CD8-positive, alpha-beta memory T cell (primary cell): ENCODE measurements around the gene NPBWR2. TPM values are rescaled to one million over a fixed set of nuclear protein-coding genes. Genes with fewer than 3 reads are reported as not detected.

ENCODE experiments used
- CTCF ChIA-PET: fragments of 350-600 bp; sonication (Branson Sonifier 250); formaldehyde crosslinking; loops from one replicate; lab custom pipeline; 2021; ENCODE audit warnings: antibody characterized with exemption; lab: Charles Lee
- POLR2A ChIA-PET: fragments of 350-600 bp; sonication (Branson Sonifier 250); formaldehyde crosslinking; loops from one replicate; lab custom pipeline; 2021; ENCODE audit warnings: antibody characterized with exemption; lab: Charles Lee
- DNase-seq, 5 donors: peaks; one replicate each; pipeline versions ENCODE4 v3.0.0 to v3.0.0-alpha.2; 2020 to 2022; ENCODE audit warnings: mixed read lengths in 1 of 5
- H3K27ac ChIP-seq: one replicate; pipeline ENCODE4 v1.7.0; 2013; ENCODE audit warnings: low read depth, mild to moderate bottlenecking, low read length, moderate library complexity
- H3K27me3 ChIP-seq: 2 replicates; pipeline ENCODE4 v1.7.0; 2013; ENCODE audit warnings: low read length, mild to moderate bottlenecking; ENCODE audit not compliant: insufficient read depth, poor library complexity, severe bottlenecking
- H3K36me3 ChIP-seq: 2 replicates; pipeline ENCODE4 v1.7.0; 2013; ENCODE audit warnings: mild to moderate bottlenecking, low read length, moderate library complexity; ENCODE audit not compliant: insufficient read depth
- H3K4me1 ChIP-seq: 2 replicates; pipeline ENCODE4 v1.7.0; 2013; ENCODE audit warnings: mild to moderate bottlenecking, low read length, moderate library complexity; ENCODE audit not compliant: insufficient read depth
- H3K4me3 ChIP-seq: 2 replicates; pipeline ENCODE4 v1.7.0; 2013; ENCODE audit warnings: mild to moderate bottlenecking, low read length
- H3K9me3 ChIP-seq: 2 replicates; pipeline ENCODE4 v1.7.0; 2013; ENCODE audit warnings: mild to moderate bottlenecking, low read length
- H3K27ac Mint-ChIP-seq, 8 donors: one replicate each; pipeline ENCODE4 v1.8.0; 2020 to 2021; ENCODE audit warnings: mixed read lengths in 8 of 8, mild to moderate bottlenecking in 6 of 8, inconsistent platforms in 3 of 8, moderate library complexity in 3 of 8
- H3K27me3 Mint-ChIP-seq, 2 donors: one replicate each; pipeline ENCODE4 v1.8.0; 2020 to 2021; ENCODE audit warnings: mixed read lengths in 2 of 2, mild to moderate bottlenecking in 1 of 2, moderate library complexity in 1 of 2
- H3K36me3 Mint-ChIP-seq, 3 donors: one replicate each; pipeline ENCODE4 v1.8.0; 2020 to 2021; ENCODE audit warnings: mixed read lengths in 3 of 3, inconsistent platforms in 1 of 3, mild to moderate bottlenecking in 1 of 3
- H3K4me1 Mint-ChIP-seq, 3 donors: one replicate each; pipeline ENCODE4 v1.8.0; 2020 to 2021; ENCODE audit warnings: mixed read lengths in 3 of 3, inconsistent platforms in 1 of 3, mild to moderate bottlenecking in 1 of 3
- H3K4me3 Mint-ChIP-seq, 7 donors: one replicate each; pipeline ENCODE4 v1.8.0; 2020 to 2021; ENCODE audit warnings: mixed read lengths in 7 of 7, mild to moderate bottlenecking in 6 of 7, moderate library complexity in 4 of 7, inconsistent platforms in 2 of 7
- H3K9me3 Mint-ChIP-seq, 5 donors: one replicate each; pipeline ENCODE4 v1.8.0; 2020 to 2022; ENCODE audit warnings: mixed read lengths in 5 of 5, mild to moderate bottlenecking in 3 of 5, moderate library complexity in 2 of 5, inconsistent platforms in 1 of 5
- polyA plus RNA-seq: library from polyadenylated mRNA; unstranded; fragments of 300-500 nt; fragmentation: Illumina TruSeq; gene quantifications from one replicate; pipeline ENCODE4 v1.2.3, GENCODE V29; 2021
- total RNA-seq, 2 experiments: library from RNA; stranded (reverse); gene quantifications; one replicate each; pipeline ENCODE4 v1.2.3, GENCODE V29; 2021

The NPBWR2 gene
- total and polyA plus RNA-seq, 3 experiments from 2014 or later: not detected

DNA sequence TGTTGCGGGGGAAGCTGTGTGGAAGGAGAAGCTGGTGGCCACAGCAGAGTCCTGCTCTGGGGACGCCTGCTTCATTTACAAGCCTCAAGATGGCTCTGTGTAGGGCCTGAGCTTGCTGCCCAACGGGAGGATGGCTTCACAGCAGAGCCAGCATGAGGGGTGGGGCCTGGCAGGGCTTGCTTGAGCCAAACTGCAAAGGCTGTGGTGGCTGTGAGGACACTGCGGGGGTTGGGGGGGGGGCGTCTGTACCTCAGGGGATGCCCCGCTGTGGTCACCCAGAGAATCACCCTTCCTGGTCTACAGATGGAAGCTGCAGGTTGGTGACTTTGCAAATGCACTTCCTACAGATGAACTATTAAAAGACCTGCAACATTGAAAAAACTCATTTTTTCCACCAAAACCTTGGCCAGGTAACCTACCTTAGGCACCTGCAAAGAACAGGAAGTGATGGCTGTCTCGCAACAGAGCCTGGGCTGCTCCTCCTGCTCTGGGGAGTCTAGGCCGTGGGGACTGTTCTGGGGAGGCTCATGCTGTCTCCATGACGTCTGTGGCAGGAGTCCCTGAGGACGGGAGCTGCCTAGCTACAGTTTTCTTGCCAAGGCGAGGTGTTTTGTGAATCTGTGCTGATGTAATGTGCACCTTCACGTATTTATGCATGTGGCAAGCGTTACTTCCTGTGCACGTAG is 7.3 kb downstream of the NPBWR2 start:
- H3K36me3 Mint-ChIP-seq: peaks cover 0 to 2% (median 0%) of the 10 kb centered on the region in 3 donors
- Histone ChIP-seq H3K36me3 (no peaks in the 10 kb centered on the region), H3K4me1 (peaks cover 6% of the 10 kb centered on the region), H3K27ac (no peak overlapping the region), H3K27me3 (peaks cover 7% of the 10 kb centered on the region), H3K4me3 (no peak overlapping the region), H3K9me3 (no peaks in the 10 kb centered on the region)
- POLR2A ChIA-PET: no interaction called here
- H3K4me3 Mint-ChIP-seq: peak overlapping the region in 3 of 7 donors; percentile 28 to 71 (median 43)
- H3K9me3 Mint-ChIP-seq: no peaks in the 10 kb centered on the region
- peaks cover 0 to 27% (median 11%) of the 10 kb centered on the region in 3 donors for H3K4me1 Mint-ChIP-seq
- peak overlapping the region in 5 of 8 donors; percentile 26 to 81 (median 60) for H3K27ac Mint-ChIP-seq
- DNase-seq: peak in 3 of 5 donors; percentile 42 to 63 (median 54)
- CTCF ChIA-PET: interaction anchor here (1.1 to 2.0 kb wide), 3 partner anchors 16 to 62 kb away, joined by 4 to 8 read pairs (median 5); partner anchors contain the start of gene LKAAEAR1
- H3K27me3 Mint-ChIP-seq: peaks cover 8 to 21% of the 10 kb centered on the region in 2 donors

GRCh38 chr20:64099086-64099786 is 8.1 kb downstream of the NPBWR2 start:
- CTCF ChIA-PET: interaction anchor here (1.1 to 2.0 kb wide), 3 partner anchors 15 to 61 kb away, joined by 4 to 8 read pairs (median 5); partner anchors contain the start of gene LKAAEAR1
- POLR2A ChIA-PET: no interaction called here
- DNase-seq: no peak

DNA sequence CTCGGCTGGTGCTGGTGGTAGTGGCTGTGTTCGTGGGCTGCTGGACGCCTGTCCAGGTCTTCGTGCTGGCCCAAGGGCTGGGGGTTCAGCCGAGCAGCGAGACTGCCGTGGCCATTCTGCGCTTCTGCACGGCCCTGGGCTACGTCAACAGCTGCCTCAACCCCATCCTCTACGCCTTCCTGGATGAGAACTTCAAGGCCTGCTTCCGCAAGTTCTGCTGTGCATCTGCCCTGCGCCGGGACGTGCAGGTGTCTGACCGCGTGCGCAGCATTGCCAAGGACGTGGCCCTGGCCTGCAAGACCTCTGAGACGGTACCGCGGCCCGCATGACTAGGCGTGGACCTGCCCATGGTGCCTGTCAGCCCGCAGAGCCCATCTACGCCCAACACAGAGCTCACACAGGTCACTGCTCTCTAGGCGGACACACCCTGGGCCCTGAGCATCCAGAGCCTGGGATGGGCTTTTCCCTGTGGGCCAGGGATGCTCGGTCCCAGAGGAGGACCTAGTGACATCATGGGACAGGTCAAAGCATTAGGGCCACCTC is 8.8 kb downstream of the NPBWR2 start:
- H3K27me3 Mint-ChIP-seq: peaks cover 7 to 16% of the 10 kb centered on the region in 2 donors
- H3K4me3 Mint-ChIP-seq: no peak overlapping the region
- peaks cover 0 to 27% (median 11%) of the 10 kb centered on the region in 3 donors for H3K4me1 Mint-ChIP-seq
- Histone ChIP-seq H3K4me3 (no peak overlapping the region), H3K27me3 (peaks cover 7% of the 10 kb centered on the region), H3K36me3 (no peaks in the 10 kb centered on the region), H3K9me3 (no peaks in the 10 kb centered on the region), H3K4me1 (peaks cover 6% of the 10 kb centered on the region), H3K27ac (no peak overlapping the region)
- no peaks in the 10 kb centered on the region for H3K9me3 Mint-ChIP-seq
- no peak for DNase-seq
- ChIA-PET CTCF (interaction anchor here (1.2 to 2.0 kb wide), 2 partner anchors 15 to 21 kb away, joined by 4 to 8 read pairs; partner anchors contain the start of gene LKAAEAR1), POLR2A (no interaction called here)
- peaks cover 0 to 2% (median 0%) of the 10 kb centered on the region in 3 donors for H3K36me3 Mint-ChIP-seq
- H3K27ac Mint-ChIP-seq: no peak overlapping the region

More at GRCh38 chr20:64099086-64099786, 8.1 kb downstream of the NPBWR2 start:
- Histone ChIP-seq H3K4me1 (peaks cover 6% of the 10 kb centered on the region), H3K27ac (no peak overlapping the region), H3K27me3 (peaks cover 7% of the 10 kb centered on the region), H3K9me3 (no peaks in the 10 kb centered on the region), H3K36me3 (no peaks in the 10 kb centered on the region), H3K4me3 (no peak overlapping the region)
- H3K27me3 Mint-ChIP-seq: peaks cover 7 to 21% of the 10 kb centered on the region in 2 donors
- H3K9me3 Mint-ChIP-seq: no peaks in the 10 kb centered on the region
- no peak overlapping the region for H3K4me3 Mint-ChIP-seq
- H3K36me3 Mint-ChIP-seq: peaks cover 0 to 2% (median 0%) of the 10 kb centered on the region in 3 donors
- no peak overlapping the region for H3K27ac Mint-ChIP-seq
- H3K4me1 Mint-ChIP-seq: peaks cover 0 to 27% (median 11%) of the 10 kb centered on the region in 3 donors

GRCh38 chr20:64096535-64096934 is 10.8 kb downstream of the NPBWR2 start:
- H3K4me3 ChIP-seq: no peak overlapping the region
- peaks cover 2% of the 10 kb centered on the region for H3K27me3 ChIP-seq
- Mint-ChIP-seq H3K4me3 (no peak overlapping the region), H3K4me1 (peaks cover 0 to 26% (median 10%) of the 10 kb centered on the region in 3 donors), H3K9me3 (no peaks in the 10 kb centered on the region), H3K27me3 (peaks cover 0 to 10% of the 10 kb centered on the region in 2 donors), H3K36me3 (peaks cover 0 to 2% (median 0%) of the 10 kb centered on the region in 3 donors), H3K27ac (peak overlapping the region in 2 of 8 donors; percentile 0 to 16)
- H3K36me3 ChIP-seq: no peaks in the 10 kb centered on the region
- no peaks in the 10 kb centered on the region for H3K9me3 ChIP-seq
- ChIA-PET POLR2A (no interaction called here), CTCF (no interaction called here)
- H3K27ac ChIP-seq: no peak overlapping the region
- no peak for DNase-seq
- H3K4me1 ChIP-seq: peaks cover 1% of the 10 kb centered on the region

DNA sequence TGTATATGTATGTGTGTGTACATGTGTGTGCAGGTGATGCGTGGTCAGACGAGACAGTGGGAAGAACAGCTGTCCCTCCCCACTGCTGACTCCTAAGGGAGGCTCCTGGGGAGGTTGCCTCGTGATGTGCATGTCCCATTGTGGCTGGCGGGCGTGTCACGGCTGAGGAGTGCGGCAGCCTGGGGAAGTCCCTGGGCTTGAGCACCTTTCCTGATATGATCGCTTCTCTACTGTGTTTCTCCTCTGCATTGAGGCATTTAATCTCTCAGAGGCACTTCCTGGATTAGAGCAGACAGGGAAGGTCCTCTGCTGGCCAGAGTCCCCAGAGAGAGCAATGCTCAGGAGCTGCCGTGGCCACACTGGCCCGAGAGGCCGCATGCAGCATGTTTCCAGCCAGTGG is 11.4 kb downstream of the NPBWR2 start:
- H3K27ac Mint-ChIP-seq: no peak overlapping the region
- CTCF ChIA-PET: interaction anchor here (1.0 kb wide), 1 partner anchor 58 kb away, joined by 3 read pairs; no protein-coding TSS in a partner anchor
- no peak overlapping the region for H3K27ac ChIP-seq
- H3K36me3 ChIP-seq: no peaks in the 10 kb centered on the region
- no peak overlapping the region for H3K4me3 Mint-ChIP-seq
- H3K4me1 Mint-ChIP-seq: peaks cover 0 to 20% (median 5%) of the 10 kb centered on the region in 3 donors
- no peaks in the 10 kb centered on the region for H3K4me1 ChIP-seq
- no peak overlapping the region for H3K4me3 ChIP-seq
- H3K27me3 ChIP-seq: no peaks in the 10 kb centered on the region
- H3K9me3 ChIP-seq: no peaks in the 10 kb centered on the region
- H3K9me3 Mint-ChIP-seq: no peaks in the 10 kb centered on the region
- H3K27me3 Mint-ChIP-seq: peaks cover 0 to 4% of the 10 kb centered on the region in 2 donors
- peaks cover 0 to 2% (median 0%) of the 10 kb centered on the region in 3 donors for H3K36me3 Mint-ChIP-seq
- no peak for DNase-seq
- POLR2A ChIA-PET: no interaction called here

GRCh38 chr20:64095455-64095854 is 11.9 kb downstream of the NPBWR2 start:
- H3K9me3 ChIP-seq: no peaks in the 10 kb centered on the region
- no peaks in the 10 kb centered on the region for H3K4me1 ChIP-seq
- H3K36me3 Mint-ChIP-seq: peaks cover 0 to 2% (median 0%) of the 10 kb centered on the region in 3 donors
- ChIA-PET CTCF (interaction anchor here (1.0 kb wide), 1 partner anchor 57 kb away, joined by 3 read pairs; no protein-coding TSS in a partner anchor), POLR2A (interaction anchor here (0.5 kb wide), 1 partner anchor 26 kb away, joined by 3 read pairs; no protein-coding TSS in a partner anchor)
- H3K27ac Mint-ChIP-seq: no peak overlapping the region
- H3K27ac ChIP-seq: no peak overlapping the region
- H3K4me3 ChIP-seq: no peak overlapping the region
- no peaks in the 10 kb centered on the region for H3K27me3 ChIP-seq
- H3K27me3 Mint-ChIP-seq: peaks cover 0 to 3% of the 10 kb centered on the region in 2 donors
- DNase-seq: no peak
- no peaks in the 10 kb centered on the region for H3K36me3 ChIP-seq
- no peaks in the 10 kb centered on the region for H3K9me3 Mint-ChIP-seq
- peaks cover 0 to 15% (median 5%) of the 10 kb centered on the region in 3 donors for H3K4me1 Mint-ChIP-seq
- H3K4me3 Mint-ChIP-seq: no peak overlapping the region

DNA sequence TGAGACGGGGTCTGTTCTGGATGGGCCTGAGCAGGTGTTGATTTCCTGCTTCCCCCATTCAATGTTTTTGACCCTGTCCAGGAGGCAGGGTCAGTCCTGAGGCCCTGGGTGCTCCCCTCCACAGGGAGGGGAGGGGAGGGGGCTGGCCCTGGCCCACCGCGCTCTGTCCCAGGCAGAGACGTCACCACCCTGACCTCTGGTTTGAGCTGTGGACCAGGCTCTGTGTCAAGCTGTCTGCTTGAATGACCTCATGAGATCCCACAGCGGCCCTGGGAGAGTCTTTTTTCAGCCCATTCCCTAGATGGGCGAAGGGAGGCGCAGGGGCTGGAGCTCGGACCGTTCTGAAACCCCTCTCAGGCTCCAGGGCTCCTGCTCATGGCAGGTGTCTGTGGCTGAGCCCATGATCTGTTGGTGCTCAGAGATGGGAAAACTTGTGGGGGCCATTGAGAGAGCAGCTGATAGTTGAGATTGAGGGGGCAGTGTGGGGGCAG is 14.3 kb downstream of the NPBWR2 start:
- CTCF ChIA-PET: no interaction called here

More for the DNA sequence above, 14.3 kb downstream of the NPBWR2 start:
- no peak for DNase-seq
- Histone ChIP-seq H3K27ac (no peak overlapping the region), H3K4me3 (no peak overlapping the region), H3K27me3 (no peaks in the 10 kb centered on the region), H3K4me1 (no peaks in the 10 kb centered on the region), H3K36me3 (no peaks in the 10 kb centered on the region), H3K9me3 (no peaks in the 10 kb centered on the region)
- Mint-ChIP-seq H3K27me3 (peaks cover 0 to 3% of the 10 kb centered on the region in 2 donors), H3K27ac (no peak overlapping the region), H3K36me3 (peaks cover 0 to 2% (median 0%) of the 10 kb centered on the region in 3 donors), H3K4me1 (peaks cover 0 to 7% (median 1%) of the 10 kb centered on the region in 3 donors), H3K9me3 (peaks cover 0 to 2% (median 0%) of the 10 kb centered on the region in 5 donors), H3K4me3 (no peak overlapping the region)
- POLR2A ChIA-PET: no interaction called here
